CD4-positive, CD25-positive, alpha-beta regulatory T cell (primary cell): ENCODE data around the gene DNAJB9. TPM values are rescaled to one million over a fixed set of nuclear protein-coding genes. Genes with fewer than 3 reads are reported as not detected.

Source experiments
- ATAC-seq, 2 donors: fragments of 150-1000 bp; cut with Tn5 transposase; one replicate each; pipeline ENCODE4 v1.10.0; 2021; ENCODE audit warnings: low read depth in 2 of 2, moderate number of reproducible peaks in 2 of 2, moderate library complexity in 1 of 2
- DNase-seq, 3 donors: peaks; one replicate each; pipeline versions ENCODE4 v3.0.0 to v3.0.0-alpha.2; 2012 to 2022; ENCODE audit warnings: mixed read lengths in 1 of 3
- H3K27ac ChIP-seq: one replicate; pipeline ENCODE4 v1.7.0; 2013; ENCODE audit warnings: mild to moderate bottlenecking, low read length; ENCODE audit not compliant: insufficient read depth, poor library complexity, severe bottlenecking
- H3K27me3 ChIP-seq: one replicate; pipeline ENCODE4 v1.7.0; 2013; ENCODE audit warnings: low read length; ENCODE audit not compliant: control insufficient read depth, insufficient read depth
- H3K36me3 ChIP-seq: one replicate; pipeline ENCODE4 v1.7.0; 2013; ENCODE audit warnings: mild to moderate bottlenecking, low read length, moderate library complexity; ENCODE audit not compliant: control insufficient read depth, insufficient read depth
- H3K4me1 ChIP-seq: 2 replicates; pipeline ENCODE4 v1.7.0; 2013; ENCODE audit warnings: mild to moderate bottlenecking, low read length; ENCODE audit not compliant: insufficient read depth, control insufficient read depth, poor library complexity, severe bottlenecking
- H3K4me3 ChIP-seq: one replicate; pipeline ENCODE4 v1.7.0; 2013; ENCODE audit warnings: low read depth, mild to moderate bottlenecking, low read length, moderate library complexity
- H3K9me3 ChIP-seq, 2 experiments: 1 replicate in 1 of 2; 2 replicates in 1 of 2; pipeline ENCODE4 v1.7.0; 2013; ENCODE audit warnings: low read length in 2 of 2, mild to moderate bottlenecking in 1 of 2, moderate library complexity in 1 of 2; ENCODE audit not compliant: control insufficient read depth in 2 of 2
- H3K27ac Mint-ChIP-seq, 3 donors: one replicate each; pipeline ENCODE4 v1.8.0; 2020 to 2022; ENCODE audit warnings: mild to moderate bottlenecking in 3 of 3, mixed read lengths in 3 of 3, moderate library complexity in 2 of 3
- H3K27me3 Mint-ChIP-seq: one replicate; pipeline ENCODE4 v1.8.0; 2022; ENCODE audit warnings: mild to moderate bottlenecking, mixed read lengths
- H3K36me3 Mint-ChIP-seq: one replicate; pipeline ENCODE4 v1.8.0; 2020; ENCODE audit warnings: mixed read lengths
- H3K4me1 Mint-ChIP-seq, 4 donors: one replicate each; pipeline ENCODE4 v1.8.0; 2020 to 2022; ENCODE audit warnings: mixed read lengths in 4 of 4, mild to moderate bottlenecking in 1 of 4
- H3K4me3 Mint-ChIP-seq, 4 donors: one replicate each; pipeline ENCODE4 v1.8.0; 2020 to 2022; ENCODE audit warnings: mild to moderate bottlenecking in 4 of 4, mixed read lengths in 4 of 4, moderate library complexity in 3 of 4
- H3K9me3 Mint-ChIP-seq, 7 donors: one replicate each; pipeline ENCODE4 v1.8.0; 2020 to 2022; ENCODE audit warnings: mixed read lengths in 7 of 7, mild to moderate bottlenecking in 3 of 7, moderate library complexity in 2 of 7
- polyA plus RNA-seq, 4 donors: library from polyadenylated mRNA; unstranded; fragments of 300-500 nt; fragmentation: Illumina TruSeq; gene quantifications; one replicate each; pipeline ENCODE4 v1.2.3, GENCODE V29; 2021
- total RNA-seq: library from RNA; stranded (reverse); gene quantifications from one replicate; pipeline ENCODE4 v1.2.3, GENCODE V29; 2022

The DNAJB9 gene
- total and polyA plus RNA-seq, 5 donors from 2014 or later: 26.3 to 53.3 (median 44.1) TPM

GRCh38 chr7:108584211-108584610, 14.5 kb downstream of the DNAJB9 start:
- H3K4me1 Mint-ChIP-seq: peaks cover 0 to 9% (median 0%) of the 10 kb centered on the region in 4 donors
- peaks cover 7% of the 10 kb centered on the region for H3K36me3 ChIP-seq
- peaks cover 0 to 5% of the 10 kb centered on the region in 2 experiments for H3K9me3 ChIP-seq
- H3K36me3 Mint-ChIP-seq: peaks cover 3% of the 10 kb centered on the region
- H3K27me3 Mint-ChIP-seq: peaks cover 17% of the 10 kb centered on the region
- H3K9me3 Mint-ChIP-seq: peaks cover 0 to 2% (median 0%) of the 10 kb centered on the region in 7 donors
- DNase-seq (no peak), ATAC-seq (no peak)
- no peak overlapping the region for H3K4me3 Mint-ChIP-seq
- H3K27me3 ChIP-seq: no peaks in the 10 kb centered on the region
- H3K27ac ChIP-seq: no peak overlapping the region
- no peak overlapping the region for H3K4me3 ChIP-seq
- no peak overlapping the region for H3K27ac Mint-ChIP-seq
- no peaks in the 10 kb centered on the region for H3K4me1 ChIP-seq

DNA sequence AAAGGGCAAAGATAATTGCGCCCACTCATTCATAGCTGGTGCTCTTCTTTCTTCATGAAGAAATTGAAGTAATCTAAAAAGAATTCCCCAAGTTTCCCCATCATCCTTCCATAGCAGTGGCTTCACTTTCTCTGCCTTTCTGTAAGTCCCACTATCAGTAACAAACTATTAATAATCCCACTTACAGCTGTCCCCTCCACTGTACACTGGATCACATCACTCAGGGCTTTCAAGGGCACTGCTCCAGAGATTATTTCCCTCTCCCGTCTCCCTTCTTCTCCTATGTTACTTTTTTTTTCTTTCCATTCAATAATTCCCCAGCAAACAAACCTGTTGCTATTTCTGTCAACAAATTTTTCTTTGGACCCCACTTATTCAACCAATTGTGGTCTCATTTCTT, 16.2 kb downstream of the DNAJB9 start:
- peaks cover 0 to 2% (median 0%) of the 10 kb centered on the region in 7 donors for H3K9me3 Mint-ChIP-seq

DNA sequence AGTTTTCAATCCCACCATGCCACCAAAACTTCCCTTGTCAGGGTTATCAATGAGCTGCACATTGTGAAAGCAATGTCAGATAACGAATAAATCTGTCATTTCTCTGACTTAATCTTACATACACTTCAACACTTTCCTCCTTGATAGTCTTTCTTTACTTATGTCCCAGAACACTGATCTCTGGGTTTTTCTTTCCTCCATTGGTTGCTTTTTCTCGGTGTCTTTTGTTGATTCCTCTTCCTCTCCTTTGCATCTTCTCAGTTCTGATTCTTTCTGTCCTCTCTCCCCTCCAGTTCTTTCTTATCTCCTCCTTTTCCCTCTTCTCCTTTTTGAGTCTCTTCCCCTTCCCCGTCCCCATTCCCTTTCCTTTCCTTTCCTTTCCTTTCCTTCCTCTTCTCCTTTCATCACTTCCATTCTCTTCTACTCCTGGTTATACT, 16.6 kb downstream of the DNAJB9 start:
- Histone ChIP-seq H3K4me1 (no peaks in the 10 kb centered on the region), H3K27ac (no peak overlapping the region), H3K36me3 (no peaks in the 10 kb centered on the region), H3K27me3 (no peaks in the 10 kb centered on the region), H3K4me3 (no peak overlapping the region), H3K9me3 (no peaks in the 10 kb centered on the region)
- Mint-ChIP-seq H3K4me3 (no peak overlapping the region), H3K27me3 (peaks cover 24% of the 10 kb centered on the region), H3K9me3 (peaks cover 0 to 2% (median 0%) of the 10 kb centered on the region in 7 donors), H3K27ac (peak overlapping the region in 1 of 3 donors; percentile 20), H3K36me3 (no peaks in the 10 kb centered on the region), H3K4me1 (peaks cover 0 to 2% (median 0%) of the 10 kb centered on the region in 4 donors)
- DNase-seq (no peak), ATAC-seq (no peak)

More for the DNA sequence above, 16.2 kb downstream of the DNAJB9 start:
- H3K4me1 ChIP-seq: no peaks in the 10 kb centered on the region
- no peak overlapping the region for H3K4me3 Mint-ChIP-seq
- H3K36me3 ChIP-seq: no peaks in the 10 kb centered on the region
- H3K9me3 ChIP-seq: no peaks in the 10 kb centered on the region
- H3K4me3 ChIP-seq: no peak overlapping the region
- ATAC-seq (no peak), DNase-seq (no peak)
- peaks cover 24% of the 10 kb centered on the region for H3K27me3 Mint-ChIP-seq
- peak overlapping the region in 1 of 3 donors; percentile 20 for H3K27ac Mint-ChIP-seq
- no peaks in the 10 kb centered on the region for H3K27me3 ChIP-seq
- no peak overlapping the region for H3K27ac ChIP-seq
- peaks cover 0 to 6% (median 0%) of the 10 kb centered on the region in 4 donors for H3K4me1 Mint-ChIP-seq
- no peaks in the 10 kb centered on the region for H3K36me3 Mint-ChIP-seq

GRCh38 chr7:108589199-108589598, 19.5 kb downstream of the DNAJB9 start:
- Histone ChIP-seq H3K4me1 (no peaks in the 10 kb centered on the region), H3K9me3 (no peaks in the 10 kb centered on the region), H3K27me3 (no peaks in the 10 kb centered on the region), H3K4me3 (no peak overlapping the region), H3K27ac (no peak overlapping the region), H3K36me3 (no peaks in the 10 kb centered on the region)
- Mint-ChIP-seq H3K27me3 (peaks cover 24% of the 10 kb centered on the region), H3K9me3 (no peaks in the 10 kb centered on the region), H3K4me3 (no peak overlapping the region), H3K36me3 (no peaks in the 10 kb centered on the region), H3K27ac (no peak overlapping the region), H3K4me1 (no peaks in the 10 kb centered on the region)
- DNase-seq (no peak), ATAC-seq (no peak)

DNA sequence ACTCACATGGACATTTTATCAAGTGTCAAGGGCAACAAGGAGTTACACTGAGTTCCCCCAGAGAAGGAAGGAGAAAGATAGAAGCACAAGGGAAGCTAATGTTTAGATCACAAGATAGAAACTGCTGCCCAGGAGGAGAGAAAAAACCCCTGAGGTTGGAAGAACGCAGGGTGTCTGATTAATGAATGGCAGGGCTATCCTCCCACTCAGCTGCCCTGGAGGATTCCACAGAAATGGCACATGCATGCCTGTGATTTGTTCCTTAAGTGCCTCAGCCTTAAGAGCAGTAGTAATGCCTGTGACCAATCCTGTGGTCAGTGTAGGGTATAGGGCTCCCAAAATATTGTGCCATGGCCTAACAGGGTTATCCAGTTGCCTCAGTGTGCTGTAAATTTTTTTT, 20.2 kb downstream of the DNAJB9 start:
- no peak for ATAC-seq
- DNase-seq: no peak
- no peak overlapping the region for H3K27ac ChIP-seq
- H3K27me3 ChIP-seq: no peaks in the 10 kb centered on the region
- Mint-ChIP-seq H3K9me3 (no peaks in the 10 kb centered on the region), H3K27ac (no peak overlapping the region), H3K27me3 (peaks cover 24% of the 10 kb centered on the region), H3K4me3 (no peak overlapping the region), H3K36me3 (no peaks in the 10 kb centered on the region), H3K4me1 (no peaks in the 10 kb centered on the region)
- no peaks in the 10 kb centered on the region for H3K4me1 ChIP-seq
- H3K4me3 ChIP-seq: no peak overlapping the region
- H3K9me3 ChIP-seq: no peaks in the 10 kb centered on the region
- no peaks in the 10 kb centered on the region for H3K36me3 ChIP-seq

DNA sequence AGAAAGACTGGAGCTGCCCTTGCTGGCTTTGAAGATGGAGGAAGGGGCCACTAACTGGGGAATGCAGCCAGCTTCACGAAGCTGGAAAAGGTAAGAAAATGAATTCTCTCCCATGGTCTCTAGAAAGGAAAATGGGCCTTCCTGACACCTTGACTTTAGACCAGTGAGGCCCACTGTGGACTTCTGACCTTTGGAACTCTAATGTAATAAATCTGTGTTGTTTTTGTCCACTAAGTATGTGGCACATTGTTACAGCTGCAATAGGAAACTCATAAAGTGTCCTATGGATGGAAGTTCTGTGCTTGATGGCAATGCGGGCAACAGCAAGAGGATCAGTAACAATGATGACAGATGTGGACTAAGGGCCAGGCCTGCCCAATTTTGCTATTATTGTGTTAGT, 20.9 kb downstream of the DNAJB9 start:
- Histone ChIP-seq H3K36me3 (no peaks in the 10 kb centered on the region), H3K4me3 (no peak overlapping the region), H3K27ac (no peak overlapping the region), H3K4me1 (no peaks in the 10 kb centered on the region), H3K9me3 (no peaks in the 10 kb centered on the region), H3K27me3 (no peaks in the 10 kb centered on the region)
- DNase-seq: no peak
- peaks cover 24% of the 10 kb centered on the region for H3K27me3 Mint-ChIP-seq
- H3K27ac Mint-ChIP-seq: no peak overlapping the region
- H3K4me1 Mint-ChIP-seq: no peaks in the 10 kb centered on the region
- no peaks in the 10 kb centered on the region for H3K9me3 Mint-ChIP-seq
- no peak for ATAC-seq
- no peaks in the 10 kb centered on the region for H3K36me3 Mint-ChIP-seq
- H3K4me3 Mint-ChIP-seq: no peak overlapping the region

DNA sequence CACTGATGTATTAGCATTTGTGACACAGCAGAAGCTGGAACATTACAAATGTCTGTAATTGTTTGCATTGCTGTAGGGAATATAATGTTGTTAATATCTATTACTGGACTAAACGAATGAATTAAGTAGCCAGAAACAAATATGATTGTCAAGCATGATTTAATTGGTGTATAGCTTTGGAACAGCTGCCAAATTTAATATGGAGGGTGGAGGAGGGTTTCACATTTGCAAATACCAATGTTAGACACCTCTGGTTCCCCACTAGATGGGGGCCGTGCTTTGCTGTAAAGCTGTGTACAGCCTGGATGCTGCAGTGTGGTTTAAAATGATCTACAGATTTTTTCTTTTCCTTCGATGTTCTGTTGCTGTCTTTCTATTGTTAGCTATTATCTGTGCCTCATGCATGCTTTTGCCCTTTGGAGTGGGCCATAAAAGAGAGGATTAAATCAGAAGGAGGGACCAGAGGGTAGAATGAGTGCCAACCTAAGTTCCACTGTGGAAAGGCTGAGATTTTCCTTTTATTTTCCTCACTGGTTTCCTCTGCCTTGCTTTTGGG, 23.1 kb downstream of the DNAJB9 start:
- H3K4me1 Mint-ChIP-seq: no peaks in the 10 kb centered on the region
- no peak for DNase-seq
- H3K27ac Mint-ChIP-seq: no peak overlapping the region
- H3K36me3 ChIP-seq: no peaks in the 10 kb centered on the region
- no peaks in the 10 kb centered on the region for H3K9me3 Mint-ChIP-seq
- no peak for ATAC-seq
- H3K36me3 Mint-ChIP-seq: peaks cover 4% of the 10 kb centered on the region
- H3K27me3 ChIP-seq: no peaks in the 10 kb centered on the region
- no peaks in the 10 kb centered on the region for H3K9me3 ChIP-seq
- no peak overlapping the region for H3K4me3 ChIP-seq
- H3K27me3 Mint-ChIP-seq: peaks cover 12% of the 10 kb centered on the region
- no peak overlapping the region for H3K4me3 Mint-ChIP-seq
- H3K4me1 ChIP-seq: no peaks in the 10 kb centered on the region
- H3K27ac ChIP-seq: no peak overlapping the region

GRCh38 chr7:108596560-108596959, 26.9 kb downstream of the DNAJB9 start:
- no peaks in the 10 kb centered on the region for H3K9me3 ChIP-seq
- H3K36me3 Mint-ChIP-seq: peaks cover 4% of the 10 kb centered on the region
- no peak overlapping the region for H3K4me3 ChIP-seq
- H3K4me1 Mint-ChIP-seq: no peaks in the 10 kb centered on the region
- peaks cover 14% of the 10 kb centered on the region for H3K27me3 Mint-ChIP-seq
- H3K27ac ChIP-seq: no peak overlapping the region
- H3K27me3 ChIP-seq: peaks cover 2% of the 10 kb centered on the region
- H3K9me3 Mint-ChIP-seq: no peaks in the 10 kb centered on the region
- ATAC-seq: no peak
- no peak overlapping the region for H3K4me3 Mint-ChIP-seq
- no peak overlapping the region for H3K27ac Mint-ChIP-seq
- no peaks in the 10 kb centered on the region for H3K4me1 ChIP-seq
- no peaks in the 10 kb centered on the region for H3K36me3 ChIP-seq
- DNase-seq: no peak
